ENCODE measurements around the gene MET. TPM values are rescaled to one million over a fixed set of nuclear protein-coding genes. Genes with fewer than 3 reads are reported as not detected.
"Not testable (repeated sequence)": the region's sequence is repeated elsewhere in the genome, so short reads cannot be mapped to it uniquely, and the experiment has no call there.

MET gene
- total and polyA plus RNA-seq, 10 of the 15 experiments (the other 5 are each of a cell fraction or from before 2014, with no cell fraction given): 0.01 to 0.21 TPM; not detected in 8

DNA sequence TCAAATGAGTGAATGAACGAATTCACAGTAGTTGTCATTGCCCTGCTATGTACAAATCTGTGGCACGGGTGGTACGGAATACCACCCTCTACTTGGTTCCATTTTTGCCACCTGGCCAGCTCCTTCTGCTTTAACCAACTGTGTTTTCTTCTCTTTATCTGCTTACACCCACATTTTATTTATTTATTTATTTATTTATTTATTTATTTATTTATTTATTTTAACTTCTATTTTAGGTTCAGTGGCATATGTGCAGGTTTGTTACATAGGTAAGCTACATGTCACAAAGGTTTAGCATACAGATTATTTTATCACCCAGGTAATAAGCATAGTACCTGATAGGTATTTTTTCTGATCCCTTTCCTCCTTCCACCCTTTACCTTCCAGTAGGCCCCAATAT lies 148.2 kb downstream of the MET start:
- H3K79me2 ChIP-seq (ENCODE audit: control insufficient read depth, insufficient read depth, low read length): no peaks in the 10 kb centered on the region
- SMC1A ChIA-PET (ENCODE audit: uncharacterized antibody, unreplicated experiment): interaction anchor here (0.6 to 0.7 kb wide), 2 partner anchors 10 to 14 kb away, joined by 3 read pairs; no protein-coding TSS in a partner anchor
- H3K9me3 ChIP-seq (replicated peaks; ENCODE audit: control insufficient read depth, insufficient read depth, low read length): no peaks in the 10 kb centered on the region; the same call in 1 of the 3 replicates
- BruUV-seq (replicated peaks): no TSS peak
- no peak for ATAC-seq
- FAIRE-seq: no peak
- POLR2A ChIA-PET: no interaction called here
- no peak overlapping the region for H3K9ac ChIP-seq (ENCODE audit: control insufficient read depth, insufficient read depth, low read length)
- intact Hi-C loops (cut with micrococcal nuclease; ENCODE audit: unreplicated experiment): no loop called here
- in situ Hi-C loops (cut with MboI): no loop called here
- H2AFZ ChIP-seq (ENCODE audit: control insufficient read depth, low read depth, low read length): no peak overlapping the region
- WGBS (ENCODE audit: insufficient coverage, insufficient replicate concordance, low lambda C conversion rate, missing lambda C conversion rate): 60% methylated on average over 3 of the region's 3 CpGs
- H3K36me3 ChIP-seq (ENCODE audit: control insufficient read depth in 2 of 2, insufficient read depth in 2 of 2, low read length in 1 of 2): no peaks in the 10 kb centered on the region
- no peaks in the 10 kb centered on the region for H3K4me1 ChIP-seq (ENCODE audit: control insufficient read depth, insufficient read depth, low read length)
- no peaks in the 10 kb centered on the region; a peak in 1 of 4 replicates for H3K27me3 ChIP-seq (replicated peaks in 1 of 2; ENCODE audit: control insufficient read depth in 2 of 2, insufficient read depth in 2 of 2, low read length in 1 of 2)
- H4K20me1 ChIP-seq (ENCODE audit: control insufficient read depth, insufficient read depth): no peaks in the 10 kb centered on the region
- RAD21 ChIA-PET (ENCODE audit: unreplicated experiment): interaction anchor here (0.8 kb wide), 1 partner anchor 16 kb away, joined by 3 read pairs; no protein-coding TSS in a partner anchor
- DNase-seq (ENCODE audit: low read depth, low spot score): no peak
- H3K4me2 ChIP-seq (ENCODE audit: control insufficient read depth, insufficient read depth): no peak overlapping the region
- no peak overlapping the region for H3K4me3 ChIP-seq
- CTCF ChIA-PET: no interaction called here
- no peak overlapping the region for H3K27ac ChIP-seq (ENCODE audit: control insufficient read depth, insufficient read depth)
- TF ChIP-seq IRF4 (IDR thresholded peaks at IDR 0.05; ENCODE audit: low read depth, low read length): no peak
- no peak for TF ChIP-seq ZBTB11 (CRISPR knock-in tag; IDR thresholded peaks at IDR 0.05)
- TF ChIP-seq CBX3 (IDR thresholded peaks at IDR 0.05; ENCODE audit: borderline replicate concordance, low read depth): no peak
- no peak for TF ChIP-seq SP1 (IDR thresholded peaks at IDR 0.05; ENCODE audit: low read depth, low read length)
- no peak for TF ChIP-seq ZNF217 (IDR thresholded peaks at IDR 0.05)
- no peak for TF ChIP-seq TCF12 (IDR thresholded peaks at IDR 0.05; ENCODE audit: low read depth, low read length)

- H4K20me1 ChIP-seq (ENCODE audit: control insufficient read depth, insufficient read depth); H3K36me3 ChIP-seq (ENCODE audit: control insufficient read depth in 2 of 2, insufficient read depth in 2 of 2, low read length in 1 of 2); H3K27me3 ChIP-seq (replicated peaks in 1 of 2; ENCODE audit: control insufficient read depth in 2 of 2, insufficient read depth in 2 of 2, low read length in 1 of 2); DNase-seq (ENCODE audit: low read depth, low spot score); H3K4me3 ChIP-seq; H3K4me1 ChIP-seq (ENCODE audit: control insufficient read depth, insufficient read depth, low read length); H3K79me2 ChIP-seq (ENCODE audit: control insufficient read depth, insufficient read depth, low read length); in situ Hi-C loops (cut with MboI); H3K4me2 ChIP-seq (ENCODE audit: control insufficient read depth, insufficient read depth); RAD21 ChIA-PET (ENCODE audit: unreplicated experiment); CTCF ChIA-PET; H3K9ac ChIP-seq (ENCODE audit: control insufficient read depth, insufficient read depth, low read length); BruUV-seq (replicated peaks); H3K27ac ChIP-seq (ENCODE audit: control insufficient read depth, insufficient read depth); ATAC-seq; H3K9me3 ChIP-seq (replicated peaks; ENCODE audit: control insufficient read depth, insufficient read depth, low read length); SMC1A ChIA-PET (ENCODE audit: uncharacterized antibody, unreplicated experiment); intact Hi-C loops (cut with micrococcal nuclease; ENCODE audit: unreplicated experiment); H2AFZ ChIP-seq (ENCODE audit: control insufficient read depth, low read depth, low read length); FAIRE-seq: not testable (repeated sequence)
- POLR2A ChIA-PET: interaction anchor here (0.6 kb wide), 1 partner anchor 14 kb away, joined by 3 read pairs; no protein-coding TSS in a partner anchor
- WGBS (ENCODE audit: insufficient coverage, insufficient replicate concordance, low lambda C conversion rate, missing lambda C conversion rate): 76% methylated on average over 4 of the region's 4 CpGs
Observed at GRCh38 chr7:116821647-116822046, 149.7 kb downstream of the MET start.
